ENCODE measurements around the gene STXBP3.
A peak's percentile ranks its signal among the peaks of the same experiment; 100 is the strongest.
"Not testable (repeated sequence)": the region's sequence is repeated elsewhere in the genome, so short reads cannot be mapped to it uniquely, and the experiment has no call there.

STXBP3 gene

GRCh38 chr1:108728327-108728923 is 18.0 kb upstream of the STXBP3 start:
- DNase-seq (ENCODE audit: low spot score), result no peak

- no peak for DNase-seq (ENCODE audit: low spot score)
Observed at GRCh38 chr1:108729481-108729880, 17.0 kb upstream of the STXBP3 start.

DNA sequence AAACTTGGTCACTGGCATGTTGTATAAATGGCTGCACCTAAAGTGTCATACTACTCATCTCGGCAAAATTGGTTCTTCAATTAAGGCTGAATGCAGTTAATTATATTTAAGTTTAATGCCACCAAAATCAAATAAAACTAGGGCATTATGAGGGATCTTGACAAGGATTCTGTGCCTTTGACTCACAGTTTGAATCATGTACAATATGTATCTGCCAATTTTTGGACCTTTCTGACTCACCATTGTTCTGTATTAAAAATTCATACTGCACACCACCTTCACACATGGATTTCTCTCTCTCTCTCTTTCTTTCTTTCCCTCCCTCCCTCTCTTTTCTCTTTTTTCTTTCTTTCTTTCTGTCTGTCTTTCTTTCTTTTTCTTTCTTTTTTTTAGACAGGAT is 14.1 kb upstream of the STXBP3 start:
- no peak for DNase-seq (ENCODE audit: low spot score)

GRCh38 chr1:108734171-108734865 is 12.2 kb upstream of the STXBP3 start:
- no peak for DNase-seq (ENCODE audit: low spot score)

GRCh38 chr1:108742253-108742652 is 4.2 kb upstream of the STXBP3 start:
- DNase-seq (ENCODE audit: low spot score), result no peak

- no peak for DNase-seq (ENCODE audit: low spot score)
Observed at GRCh38 chr1:108745980-108746381, 493 bp upstream of the STXBP3 start.

DNA sequence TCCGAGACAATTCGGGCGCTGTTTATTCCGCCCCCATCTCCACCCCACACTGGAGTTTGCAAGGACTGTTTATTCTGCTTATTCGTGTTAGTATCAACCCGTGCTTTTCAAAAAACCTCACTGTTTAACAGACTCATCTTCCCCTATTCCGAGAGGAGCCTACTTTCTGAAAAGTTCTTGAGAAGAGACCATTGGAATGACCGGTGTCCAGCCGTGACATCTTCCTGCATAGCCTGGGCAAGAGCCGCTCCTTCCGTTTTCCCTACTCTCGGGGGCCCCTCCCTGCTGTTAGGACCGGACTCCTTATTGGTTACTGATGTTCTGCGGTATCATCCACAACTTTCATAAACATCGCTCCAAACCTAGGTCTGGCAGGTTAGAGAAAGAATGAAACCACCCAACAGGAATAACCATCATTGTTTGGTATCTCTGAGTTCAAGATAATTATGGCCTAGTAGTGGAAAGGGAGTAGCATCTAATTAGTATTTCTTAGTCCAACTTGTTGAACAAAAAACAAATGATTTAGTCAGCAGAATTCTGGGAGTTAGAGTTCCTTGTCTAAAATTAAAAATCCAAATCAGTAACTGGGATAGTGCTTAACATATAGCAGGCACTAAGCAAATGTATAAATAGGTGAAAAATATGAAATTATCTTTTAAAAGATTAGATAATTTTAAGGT is 837 bp downstream of the STXBP3 start:
- DNase-seq (ENCODE audit: low spot score), result peak; percentile 92

DNA sequence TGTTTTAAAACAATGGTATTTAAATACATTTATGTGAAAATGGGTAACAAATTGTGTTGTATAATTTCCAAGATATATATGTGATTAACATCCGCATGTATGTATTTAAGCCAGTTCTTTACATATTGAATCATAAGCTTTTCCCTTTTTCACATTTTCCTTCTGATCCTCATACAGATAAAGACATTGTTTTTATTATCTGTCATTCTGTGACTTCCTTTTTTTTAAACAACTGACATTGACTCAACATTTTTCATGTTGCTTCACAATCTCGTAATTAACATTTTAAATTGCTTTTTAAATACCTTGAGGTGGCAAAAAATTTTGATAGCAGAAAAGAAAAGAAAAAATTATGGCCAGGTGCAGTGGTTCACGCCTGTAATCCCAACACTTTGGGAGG is 1.4 kb downstream of the STXBP3 start:
- DNase-seq (ENCODE audit: low spot score), result no peak

GRCh38 chr1:108749081-108749480 is 2.6 kb downstream of the STXBP3 start:
- no peak for DNase-seq (ENCODE audit: low spot score)

DNA sequence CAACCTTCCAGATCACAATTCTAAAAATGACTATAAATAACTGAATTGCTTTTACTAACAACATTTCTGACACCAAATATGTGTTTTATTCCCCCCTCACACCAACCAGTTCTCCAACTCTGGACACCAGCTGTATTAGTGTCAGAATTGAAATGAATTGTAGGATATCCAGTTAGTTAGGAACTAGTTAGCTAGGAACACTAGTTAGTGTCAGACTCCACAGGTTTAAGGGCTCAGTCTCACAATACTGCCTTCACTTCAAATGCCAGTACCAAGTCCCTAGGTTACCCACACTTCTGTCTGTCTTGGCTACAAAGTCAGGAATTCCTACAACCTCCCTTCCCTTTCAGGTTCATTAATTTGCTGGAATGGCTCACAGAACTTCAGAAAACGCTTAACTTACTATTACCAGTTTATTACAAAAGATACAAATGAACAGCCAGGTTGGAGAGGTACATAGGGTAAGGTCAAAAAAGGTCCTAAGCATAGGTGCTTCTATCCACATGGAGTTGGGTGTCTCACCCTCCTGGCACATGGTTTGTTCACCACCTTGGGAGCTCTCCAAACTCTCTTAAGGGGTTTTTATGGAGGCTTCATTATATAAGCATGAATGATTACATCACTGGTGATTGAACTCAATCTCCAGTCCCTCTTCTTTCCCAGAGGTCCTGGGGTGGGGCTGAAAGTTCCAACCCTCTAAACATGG is 4.2 kb downstream of the STXBP3 start:
- DNase-seq (ENCODE audit: low spot score), result no peak

DNA sequence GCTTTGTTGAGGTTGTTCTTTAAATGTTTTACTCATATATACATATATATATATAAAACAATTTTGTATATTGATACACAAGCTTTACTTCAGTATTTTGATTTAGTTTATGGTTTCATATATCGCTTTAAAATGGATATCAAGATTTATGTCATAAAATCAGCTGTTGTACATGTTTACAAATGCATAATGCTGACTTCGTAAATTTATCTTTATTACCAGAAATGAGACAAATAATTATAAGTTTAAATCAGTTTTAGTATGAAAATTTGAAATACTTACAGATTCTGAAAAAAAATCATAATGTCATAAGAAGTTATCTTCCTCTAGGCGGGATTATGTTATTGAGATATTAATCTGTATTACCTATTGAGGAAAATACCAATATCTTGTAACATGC is 6.9 kb downstream of the STXBP3 start:
- DNase-seq (ENCODE audit: low spot score), result no peak

GRCh38 chr1:108758796-108759195 is 12.3 kb downstream of the STXBP3 start:
- DNase-seq (ENCODE audit: low spot score), result no peak

DNA sequence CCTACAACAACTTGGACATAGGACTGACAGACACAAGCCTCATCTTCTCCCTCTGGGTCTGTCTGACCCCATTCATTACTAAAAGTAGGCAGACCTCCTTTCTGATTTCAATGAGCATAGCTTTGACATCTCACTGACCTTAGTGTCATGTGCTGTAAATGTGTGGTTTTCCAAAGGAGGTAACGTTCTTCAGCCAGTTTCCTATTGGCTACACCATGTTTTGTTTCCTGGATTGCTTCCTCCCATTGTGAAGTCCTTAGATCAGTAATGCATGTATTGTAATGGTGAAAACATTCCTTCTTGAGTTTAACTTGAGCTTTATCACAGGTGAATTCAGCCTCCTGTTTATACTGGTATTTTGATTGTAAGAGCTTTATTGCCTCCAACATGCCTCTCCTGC is 20.6 kb downstream of the STXBP3 start:
- DNase-seq (ENCODE audit: low spot score), result no peak

GRCh38 chr1:108767708-108768107 is 21.2 kb downstream of the STXBP3 start:
- no peak for DNase-seq (ENCODE audit: low spot score)

- no peak for DNase-seq (ENCODE audit: low spot score)
Observed at GRCh38 chr1:108777839-108778238, 31.4 kb downstream of the STXBP3 start.

DNA sequence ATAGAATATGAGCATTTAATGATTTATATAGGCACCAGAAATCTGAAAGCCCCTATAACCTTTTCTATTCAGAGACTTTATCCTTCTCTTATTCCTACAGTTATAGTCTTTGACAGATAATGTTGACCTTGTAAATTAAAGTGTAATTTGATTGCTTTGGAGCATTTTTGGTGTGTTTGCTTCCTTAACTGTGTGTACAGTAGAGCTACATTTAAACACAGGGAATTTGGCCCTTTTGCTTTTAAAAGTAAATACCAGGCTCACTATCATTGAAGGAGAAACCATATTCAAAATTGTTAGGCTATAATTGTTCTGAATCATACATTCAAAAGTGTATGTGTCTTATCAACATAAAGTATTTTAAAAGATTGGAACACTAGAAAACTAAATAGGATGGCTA is 33.0 kb downstream of the STXBP3 start:
- no peak for DNase-seq (ENCODE audit: low spot score)

DNA sequence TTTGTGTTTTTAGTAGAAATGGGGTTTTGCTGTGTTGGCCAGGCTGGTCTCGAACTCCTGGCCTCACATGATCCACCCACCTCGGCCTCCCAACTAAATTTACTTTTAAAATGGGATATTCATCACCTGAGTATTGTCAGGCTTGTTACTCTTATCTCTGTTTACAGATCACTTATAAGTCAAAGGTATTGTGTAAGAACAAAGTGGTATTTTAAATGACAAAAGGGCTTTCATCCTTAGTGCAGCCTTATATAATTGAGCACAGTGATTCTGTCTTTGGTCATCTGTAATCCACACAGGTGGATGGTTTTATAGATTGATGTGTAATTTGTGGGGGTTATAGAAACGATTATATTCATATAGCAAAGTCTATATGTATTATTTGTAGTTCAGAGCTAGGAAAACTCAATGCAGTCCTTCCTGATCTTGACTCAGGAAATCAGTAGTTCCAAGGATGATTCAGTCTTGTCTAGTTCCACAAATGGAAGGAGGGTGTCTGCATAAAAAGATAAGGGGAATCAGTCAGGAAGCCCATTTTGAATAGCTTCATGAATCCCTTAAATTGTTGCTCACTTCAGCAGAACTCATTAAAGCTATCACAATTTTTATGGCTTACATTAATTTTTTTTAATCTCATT is 34.6 kb downstream of the STXBP3 start:
- no peak for DNase-seq (ENCODE audit: low spot score)

DNA sequence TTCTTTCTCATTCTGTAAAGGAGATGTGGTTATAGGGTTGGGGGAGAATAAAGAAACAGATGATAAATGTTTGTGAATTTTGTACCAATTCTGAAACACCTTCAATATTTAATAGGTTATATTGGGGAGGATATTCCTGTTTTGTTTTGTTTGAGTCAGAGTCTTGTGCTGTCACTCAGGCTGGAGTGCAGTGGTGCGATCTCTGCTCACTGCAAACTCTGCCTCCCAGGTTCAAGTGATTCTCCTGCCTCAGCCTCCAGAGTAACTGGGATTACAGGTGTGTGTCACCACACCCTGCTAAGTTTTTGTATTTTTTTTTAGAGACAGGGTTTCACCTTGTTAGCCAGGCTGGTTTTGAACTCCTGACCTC is 35.1 kb downstream of the STXBP3 start:
- not testable (repeated sequence) for DNase-seq (ENCODE audit: low spot score)

GRCh38 chr1:108785264-108785663 is 38.8 kb downstream of the STXBP3 start:
- DNase-seq (ENCODE audit: low spot score), result no peak

DNA sequence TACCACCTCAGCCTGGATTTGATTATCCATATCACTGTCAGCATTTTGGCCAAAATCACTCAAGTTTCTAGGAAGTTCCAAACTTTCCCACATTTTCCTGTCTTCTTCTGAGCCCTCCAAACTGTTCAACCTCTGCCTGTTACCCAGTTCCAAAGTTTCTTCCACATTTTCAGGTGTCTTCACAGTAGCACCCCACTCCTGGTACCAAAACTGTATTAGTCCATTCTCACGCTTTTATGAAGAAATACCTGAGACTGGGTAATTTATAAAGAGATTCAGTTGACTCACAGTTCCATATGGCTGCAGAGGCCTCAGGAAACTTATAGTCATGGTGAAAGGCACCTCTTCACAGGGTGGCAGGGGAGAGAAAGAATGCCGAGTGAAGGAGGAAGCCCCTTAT is 39.4 kb downstream of the STXBP3 start:
- DNase-seq (ENCODE audit: low spot score), result no peak

DNA sequence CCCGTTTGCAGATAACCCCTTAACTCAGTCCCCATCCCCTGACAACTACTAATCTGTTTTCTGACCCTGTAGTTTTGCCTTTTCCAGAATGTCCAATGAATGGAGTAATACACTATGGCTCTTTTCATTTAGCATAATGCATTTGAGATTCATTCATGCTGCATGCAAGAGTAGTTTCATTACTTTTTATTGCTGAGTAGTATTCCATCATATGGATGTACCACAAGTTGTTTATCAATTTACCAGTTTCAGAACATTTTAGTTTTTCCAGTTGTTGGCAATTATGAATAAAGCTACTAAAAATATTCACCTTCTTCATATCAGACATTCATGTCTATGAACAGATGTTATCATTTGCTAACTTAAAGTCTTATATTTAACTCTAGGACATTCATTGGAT is 45.3 kb downstream of the STXBP3 start:
- no peak for DNase-seq (ENCODE audit: low spot score)

GRCh38 chr1:108792420-108792819 is 45.9 kb downstream of the STXBP3 start:
- DNase-seq (ENCODE audit: low spot score), result no peak

GRCh38 chr1:108799001-108799400 is 52.5 kb downstream of the STXBP3 start:
- DNase-seq (ENCODE audit: low spot score), result no peak

Measured in AG20443 (cell line).